Measurements from ENCODE around the gene TRAPPC3L.

Gene TRAPPC3L

DNA sequence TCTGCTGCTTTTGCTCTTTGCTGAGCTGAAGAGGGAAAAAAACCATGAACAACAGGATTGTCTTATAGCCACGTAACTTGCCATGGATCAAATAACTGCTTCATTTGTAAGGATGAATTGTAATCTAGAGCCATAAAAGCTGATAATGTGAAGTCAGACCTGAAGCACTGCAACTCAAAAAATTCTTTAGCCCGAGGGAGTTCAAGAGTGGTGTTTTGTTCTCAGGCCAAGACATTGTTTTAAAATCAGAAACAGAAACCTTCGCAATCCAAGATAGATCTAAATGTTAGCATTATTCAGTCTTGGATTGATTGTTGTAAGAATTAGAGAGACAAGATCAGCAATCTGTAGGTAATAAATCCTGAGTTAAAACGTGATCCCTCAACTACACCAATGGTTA, at the start of gene TRAPPC3L:
Gene TRAPPC3L (minus strand): TSS at position 34 of the 400 bp plus-strand sequence. CDS start 170 bp downstream, outside the sequence.
- no peak for TF ChIP-seq ZFX (IDR thresholded peaks at IDR 0.05)
- TF ChIP-seq, protein P1, sequence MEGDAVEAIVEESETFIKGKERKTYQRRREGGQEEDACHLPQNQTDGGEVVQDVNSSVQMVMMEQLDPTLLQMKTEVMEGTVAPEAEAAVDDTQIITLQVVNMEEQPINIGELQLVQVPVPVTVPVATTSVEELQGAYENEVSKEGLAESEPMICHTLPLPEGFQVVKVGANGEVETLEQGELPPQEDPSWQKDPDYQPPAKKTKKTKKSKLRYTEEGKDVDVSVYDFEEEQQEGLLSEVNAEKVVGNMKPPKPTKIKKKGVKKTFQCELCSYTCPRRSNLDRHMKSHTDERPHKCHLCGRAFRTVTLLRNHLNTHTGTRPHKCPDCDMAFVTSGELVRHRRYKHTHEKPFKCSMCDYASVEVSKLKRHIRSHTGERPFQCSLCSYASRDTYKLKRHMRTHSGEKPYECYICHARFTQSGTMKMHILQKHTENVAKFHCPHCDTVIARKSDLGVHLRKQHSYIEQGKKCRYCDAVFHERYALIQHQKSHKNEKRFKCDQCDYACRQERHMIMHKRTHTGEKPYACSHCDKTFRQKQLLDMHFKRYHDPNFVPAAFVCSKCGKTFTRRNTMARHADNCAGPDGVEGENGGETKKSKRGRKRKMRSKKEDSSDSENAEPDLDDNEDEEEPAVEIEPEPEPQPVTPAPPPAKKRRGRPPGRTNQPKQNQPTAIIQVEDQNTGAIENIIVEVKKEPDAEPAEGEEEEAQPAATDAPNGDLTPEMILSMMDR (conservative IDR thresholded peaks at IDR 0.05) = no peak
- H3K27ac ChIP-seq = no peak within 1 kb of the TSS

DNA sequence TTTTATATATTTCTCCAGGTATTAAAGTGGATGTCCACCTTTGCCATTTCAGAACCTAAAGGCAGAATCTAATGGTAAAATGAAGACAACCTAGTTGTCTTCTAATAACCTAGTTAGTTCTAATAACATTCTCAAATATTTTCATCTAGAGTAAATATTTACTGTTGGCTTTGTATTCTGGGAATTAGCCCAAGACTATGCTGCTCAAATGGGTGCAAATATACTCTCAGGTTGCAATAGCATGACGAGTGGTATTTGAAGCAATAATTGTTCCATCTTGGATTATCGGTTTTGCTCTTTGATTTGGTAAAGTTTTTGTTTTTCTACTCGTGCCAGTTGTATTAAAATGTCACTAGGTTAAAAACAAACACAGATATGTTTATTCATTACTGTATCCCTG, 49.8 kb upstream of the TRAPPC3L start:
- no peak for TF ChIP-seq ZFX (IDR thresholded peaks at IDR 0.05)
- TF ChIP-seq, protein P1 (conservative IDR thresholded peaks at IDR 0.05) = no peak
- no peak overlapping the region for H3K27ac ChIP-seq

DNA sequence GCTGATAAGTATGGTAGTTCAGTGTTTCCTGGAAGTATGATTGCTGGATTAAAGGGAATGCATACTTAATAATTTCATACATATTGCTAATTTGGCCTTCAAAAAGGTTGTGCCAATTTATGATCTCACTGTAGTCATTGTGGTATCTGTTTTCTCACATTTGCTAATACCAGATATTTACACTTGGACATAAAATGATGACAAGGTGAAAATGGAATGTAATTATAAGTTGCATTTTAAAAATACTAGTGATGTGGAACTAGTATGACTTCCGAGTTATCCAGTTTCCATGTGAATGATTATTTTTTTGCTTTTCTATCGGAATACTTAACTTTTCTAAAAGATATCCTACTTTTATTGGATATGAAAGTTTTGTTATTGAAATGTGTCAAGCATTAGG, 41.3 kb upstream of the TRAPPC3L start:
- TF ChIP-seq, protein P1 (conservative IDR thresholded peaks at IDR 0.05) = no peak
- TF ChIP-seq ZFX (IDR thresholded peaks at IDR 0.05) = no peak

DNA sequence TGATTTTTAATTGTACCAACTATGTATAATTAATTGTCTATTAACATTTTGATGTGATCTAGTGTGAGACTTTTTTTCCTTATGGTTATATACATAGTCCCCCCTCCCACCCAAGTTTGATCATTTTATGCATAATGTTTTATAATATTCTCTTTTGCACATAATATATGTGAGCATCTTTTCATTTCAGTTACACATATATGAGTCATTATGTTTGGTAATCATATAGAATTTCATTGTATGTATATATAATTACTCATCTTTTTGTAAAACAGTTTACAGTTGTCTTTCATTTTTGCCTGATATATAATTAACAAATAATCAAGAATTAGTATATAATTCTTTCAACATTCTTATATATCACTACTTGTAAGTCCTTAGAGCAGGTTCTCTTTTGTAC, 40.8 kb upstream of the TRAPPC3L start:
- no peak for TF ChIP-seq ZFX (IDR thresholded peaks at IDR 0.05)
- TF ChIP-seq, protein P1 (conservative IDR thresholded peaks at IDR 0.05) = no peak
- H3K27ac ChIP-seq = no peak overlapping the region

More for the DNA sequence above, 41.3 kb upstream of the TRAPPC3L start:
- no peak overlapping the region for H3K27ac ChIP-seq

DNA sequence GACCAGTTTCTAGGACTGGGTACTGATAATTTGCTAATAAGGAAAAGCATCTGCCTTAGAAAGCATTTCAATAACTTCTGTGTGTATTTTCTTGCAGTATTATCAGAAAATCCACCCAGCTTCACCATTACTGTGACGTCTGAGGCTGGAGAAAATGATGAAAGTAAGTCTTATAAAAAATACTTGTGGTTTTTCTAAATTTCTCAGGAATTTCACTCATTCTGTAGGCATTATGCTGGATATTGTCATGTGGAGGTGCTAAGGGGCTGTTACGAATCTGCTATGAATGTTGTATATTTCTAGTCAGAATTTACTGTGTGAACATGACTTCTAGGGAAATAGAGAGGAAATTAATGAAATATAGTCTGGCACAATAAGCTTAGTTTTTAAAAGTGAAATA, 34.7 kb upstream of the TRAPPC3L start:
- TF ChIP-seq, protein P1 (conservative IDR thresholded peaks at IDR 0.05) = no peak
- no peak for TF ChIP-seq ZFX (IDR thresholded peaks at IDR 0.05)
- no peak overlapping the region for H3K27ac ChIP-seq

DNA sequence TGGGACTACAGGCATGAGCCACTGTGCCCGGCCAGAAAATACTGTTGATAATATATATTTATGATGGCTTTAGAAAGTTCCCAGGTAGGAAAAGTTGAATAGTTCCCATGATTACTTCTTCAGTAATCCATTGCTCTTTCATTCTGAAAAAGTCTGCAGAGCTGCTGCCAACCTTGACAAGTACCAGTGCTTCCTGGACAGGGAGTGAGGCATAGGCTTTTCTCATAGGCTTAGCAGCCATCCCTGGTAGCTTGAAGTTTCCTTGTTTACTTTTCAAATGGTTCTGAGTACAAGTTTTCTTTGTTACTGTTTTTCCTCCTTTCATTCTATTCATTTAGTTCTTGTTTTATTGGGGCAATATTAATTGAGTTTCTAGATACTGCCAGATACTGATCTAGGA, 33.7 kb upstream of the TRAPPC3L start:
- no peak for TF ChIP-seq ZFX (IDR thresholded peaks at IDR 0.05)
- TF ChIP-seq, protein P1 (conservative IDR thresholded peaks at IDR 0.05) = no peak
- no peak overlapping the region for H3K27ac ChIP-seq

DNA sequence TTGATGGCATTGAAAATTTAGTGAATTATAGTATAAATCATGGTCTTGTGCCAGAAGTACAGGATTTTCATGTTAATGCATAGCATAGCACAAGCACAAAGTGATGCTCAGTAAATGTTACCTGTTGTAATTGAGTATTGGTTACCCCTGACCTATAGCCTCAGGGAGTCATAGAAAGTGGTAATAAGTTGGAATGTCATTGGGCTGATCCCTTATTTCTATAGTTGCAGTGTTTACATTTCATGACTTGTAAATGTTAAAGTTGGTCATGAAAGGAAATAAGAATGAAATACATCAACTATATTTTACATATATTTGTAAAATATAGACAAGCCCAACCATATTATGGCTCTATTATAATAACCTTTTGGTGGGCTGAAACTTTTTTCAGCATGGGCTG, 32.9 kb upstream of the TRAPPC3L start:
- H3K27ac ChIP-seq = no peak overlapping the region
- TF ChIP-seq, protein P1 (conservative IDR thresholded peaks at IDR 0.05) = no peak
- TF ChIP-seq ZFX (IDR thresholded peaks at IDR 0.05) = no peak
